ENCODE results near the gene CCDC116. TPM values are rescaled to one million over a fixed set of nuclear protein-coding genes. Genes with fewer than 3 reads are reported as not detected.

CCDC116 gene
- total RNA-seq, 6 donors from 2014 or later, result 0.26 to 4.2 (median 0.97) TPM; not detected in 2

DNA sequence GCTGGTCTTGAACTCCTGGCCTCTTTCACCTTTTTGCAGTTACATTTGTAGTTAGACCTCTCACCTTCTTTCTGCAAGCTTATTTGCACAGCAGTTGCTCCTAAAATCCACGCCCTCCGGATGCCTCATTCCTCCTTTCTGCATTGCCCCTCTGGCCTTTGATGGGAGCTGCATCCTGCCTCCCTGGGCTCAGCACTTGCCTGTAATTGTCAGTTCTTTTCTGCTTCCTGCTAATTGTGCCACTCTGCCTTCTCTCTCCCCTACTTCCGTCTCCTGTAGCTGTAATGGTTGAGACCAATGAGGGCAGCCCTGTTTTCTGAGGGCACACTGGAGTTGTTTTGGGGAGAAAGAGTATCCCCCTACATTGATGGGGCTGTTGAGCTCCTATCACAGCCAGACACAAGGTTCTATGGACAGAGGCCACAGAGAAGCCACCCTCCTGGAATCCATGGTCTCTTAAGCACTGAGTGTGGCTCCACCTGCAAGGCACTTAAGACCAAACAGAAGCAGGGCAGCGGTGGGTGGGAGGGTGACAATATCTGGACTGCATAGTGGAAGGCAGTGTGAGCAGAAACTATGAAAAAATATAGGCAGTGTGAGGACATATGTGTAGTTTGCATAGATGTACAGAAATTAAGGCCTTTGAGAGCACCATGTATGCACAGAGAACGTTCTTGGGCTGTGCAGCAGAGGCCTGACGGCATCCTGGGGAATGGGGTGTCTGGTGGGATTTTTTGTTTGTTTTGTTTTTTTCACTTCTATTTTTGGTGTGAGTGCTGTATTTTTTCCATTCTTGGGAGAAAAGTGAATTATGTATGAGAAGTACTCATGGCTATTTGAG lies 33.3 kb upstream of the CCDC116 start:
- 85% methylated on average over 6 of the region's 6 CpGs for WGBS, 2 donors
- H3K27ac ChIP-seq, result no peak overlapping the region
- TF ChIP-seq POLR2AphosphoS5 (IDR thresholded peaks at IDR 0.05), result no peak
- TF ChIP-seq, protein P1, sequence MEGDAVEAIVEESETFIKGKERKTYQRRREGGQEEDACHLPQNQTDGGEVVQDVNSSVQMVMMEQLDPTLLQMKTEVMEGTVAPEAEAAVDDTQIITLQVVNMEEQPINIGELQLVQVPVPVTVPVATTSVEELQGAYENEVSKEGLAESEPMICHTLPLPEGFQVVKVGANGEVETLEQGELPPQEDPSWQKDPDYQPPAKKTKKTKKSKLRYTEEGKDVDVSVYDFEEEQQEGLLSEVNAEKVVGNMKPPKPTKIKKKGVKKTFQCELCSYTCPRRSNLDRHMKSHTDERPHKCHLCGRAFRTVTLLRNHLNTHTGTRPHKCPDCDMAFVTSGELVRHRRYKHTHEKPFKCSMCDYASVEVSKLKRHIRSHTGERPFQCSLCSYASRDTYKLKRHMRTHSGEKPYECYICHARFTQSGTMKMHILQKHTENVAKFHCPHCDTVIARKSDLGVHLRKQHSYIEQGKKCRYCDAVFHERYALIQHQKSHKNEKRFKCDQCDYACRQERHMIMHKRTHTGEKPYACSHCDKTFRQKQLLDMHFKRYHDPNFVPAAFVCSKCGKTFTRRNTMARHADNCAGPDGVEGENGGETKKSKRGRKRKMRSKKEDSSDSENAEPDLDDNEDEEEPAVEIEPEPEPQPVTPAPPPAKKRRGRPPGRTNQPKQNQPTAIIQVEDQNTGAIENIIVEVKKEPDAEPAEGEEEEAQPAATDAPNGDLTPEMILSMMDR (IDR thresholded peaks at IDR 0.05), result no peak
- no peak for TF ChIP-seq EP300 (IDR thresholded peaks at IDR 0.05)
- TF ChIP-seq POLR2A (IDR thresholded peaks at IDR 0.05), result no peak
- H3K27me3 ChIP-seq, result no peaks in the 10 kb centered on the region
- peaks cover 6 to 29% (median 18%) of the 10 kb centered on the region in 4 donors for H3K36me3 ChIP-seq
- no peak for DNase-seq
- H3K9me3 ChIP-seq, result no peaks in the 10 kb centered on the region
- ATAC-seq (ENCODE audit: low FRiP score in 2 of 2), result no peak
- H3K4me3 ChIP-seq, result no peak overlapping the region
- peaks cover 0 to 6% (median 2%) of the 10 kb centered on the region in 4 donors for H3K4me1 ChIP-seq

DNA sequence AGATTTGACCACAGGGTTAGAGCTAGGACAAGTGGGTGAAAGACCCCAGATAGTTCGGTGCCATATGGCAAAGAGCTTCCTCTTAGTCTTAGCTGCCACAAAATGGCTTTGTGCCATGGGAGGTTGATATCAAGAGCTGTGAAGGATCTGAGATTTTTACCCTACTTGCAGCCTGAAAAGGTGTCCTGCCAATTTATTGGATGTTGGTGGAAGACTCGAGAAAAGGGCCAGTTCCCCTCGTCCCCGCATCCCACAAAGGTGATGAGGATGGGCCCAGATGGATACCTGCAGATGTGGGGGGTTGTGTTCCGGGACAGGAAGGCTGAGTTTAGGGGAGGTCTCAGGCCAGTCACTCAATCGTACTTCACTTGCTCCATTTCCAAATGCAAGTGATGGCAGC lies 30.0 kb upstream of the CCDC116 start:
- TF ChIP-seq POLR2AphosphoS5 (IDR thresholded peaks at IDR 0.05) (no peak), EP300 (IDR thresholded peaks at IDR 0.05) (no peak), POLR2A (IDR thresholded peaks at IDR 0.05) (no peak)
- TF ChIP-seq, protein P1 (IDR thresholded peaks at IDR 0.05), result no peak
- Histone ChIP-seq H3K9me3 (no peaks in the 10 kb centered on the region), H3K36me3 (no peaks in the 10 kb centered on the region), H3K27ac (no peak overlapping the region), H3K4me1 (peaks cover 3 to 17% (median 6%) of the 10 kb centered on the region in 4 donors), H3K27me3 (no peaks in the 10 kb centered on the region), H3K4me3 (no peak overlapping the region)
- WGBS, 2 donors, result 93 to 94% methylated on average over 6 of the region's 6 CpGs
- DNase-seq (no peak), ATAC-seq (ENCODE audit: low FRiP score in 2 of 2) (no peak)

DNA sequence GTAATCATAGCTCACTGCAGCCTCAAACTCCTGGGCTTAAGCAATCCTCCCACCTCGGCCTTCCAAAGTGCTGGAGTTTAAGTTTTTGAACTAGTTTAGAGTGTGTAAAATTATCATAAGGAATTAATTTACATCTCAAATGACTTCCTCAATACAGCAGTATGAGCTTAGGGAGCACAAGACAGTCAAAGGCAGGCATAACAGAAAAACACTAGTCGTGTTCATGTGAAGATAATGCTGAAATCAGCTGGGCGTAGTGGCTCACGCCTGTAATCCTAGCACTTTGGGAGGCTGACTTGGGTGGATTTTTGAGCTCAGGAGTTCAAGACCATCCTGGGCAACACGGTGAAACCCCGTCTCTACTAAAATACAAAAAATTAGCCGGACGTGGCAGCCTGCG lies 28.6 kb upstream of the CCDC116 start:
- Histone ChIP-seq H3K36me3 (no peaks in the 10 kb centered on the region), H3K27me3 (no peaks in the 10 kb centered on the region), H3K9me3 (no peaks in the 10 kb centered on the region), H3K27ac (no peak overlapping the region), H3K4me1 (peaks cover 1 to 17% (median 5%) of the 10 kb centered on the region in 4 donors), H3K4me3 (no peak overlapping the region)
- ATAC-seq (ENCODE audit: low FRiP score in 2 of 2) (no peak), DNase-seq (no peak)
- WGBS, 2 donors, result 93 to 95% methylated on average over 9 of the region's 9 CpGs
- TF ChIP-seq EP300 (IDR thresholded peaks at IDR 0.05) (no peak), POLR2AphosphoS5 (IDR thresholded peaks at IDR 0.05) (no peak), POLR2A (IDR thresholded peaks at IDR 0.05) (no peak)
- TF ChIP-seq, protein P1 (IDR thresholded peaks at IDR 0.05), result no peak

DNA sequence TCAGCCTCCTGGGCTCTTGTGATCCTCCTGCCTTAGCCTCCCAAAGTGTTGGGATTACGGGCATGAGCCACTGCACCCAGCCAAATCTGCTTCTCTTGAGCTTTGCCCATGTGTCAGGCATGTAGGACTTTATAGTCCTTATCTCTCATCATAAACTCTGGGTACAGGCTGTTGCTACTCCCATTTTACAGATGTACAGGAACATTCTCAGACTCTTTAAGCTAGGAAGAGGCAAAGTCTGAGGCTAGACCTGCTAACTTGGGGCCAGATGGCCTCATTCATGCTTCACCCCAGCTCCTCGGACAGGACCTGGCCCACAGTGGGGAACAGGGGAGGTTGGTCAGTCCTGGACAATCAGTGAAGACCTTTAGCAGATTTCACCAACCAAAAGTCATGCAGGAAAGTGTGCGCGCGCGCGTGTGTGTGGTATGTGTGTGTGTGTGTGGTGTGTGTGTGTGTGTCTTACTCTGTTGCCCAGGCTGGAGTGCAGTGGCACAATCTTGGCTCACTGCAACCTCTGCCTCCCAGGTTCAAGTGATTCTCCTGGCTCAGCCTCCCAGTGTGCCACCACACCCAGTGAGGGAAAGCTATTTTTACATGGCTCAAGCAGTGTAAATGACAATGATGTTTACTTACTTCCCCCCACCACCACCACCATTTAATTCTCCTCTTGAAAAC lies 26.5 kb upstream of the CCDC116 start:
- no peak for ATAC-seq (ENCODE audit: low FRiP score in 2 of 2)
- WGBS, 2 donors, result 85 to 97% methylated on average over 6 to 7 of the region's 7 CpGs
- no peak overlapping the region for H3K27ac ChIP-seq
- no peak for DNase-seq
- TF ChIP-seq, protein P1 (IDR thresholded peaks at IDR 0.05), result no peak
- TF ChIP-seq EP300 (IDR thresholded peaks at IDR 0.05), result no peak
- TF ChIP-seq POLR2AphosphoS5 (IDR thresholded peaks at IDR 0.05), result no peak
- TF ChIP-seq POLR2A (IDR thresholded peaks at IDR 0.05), result no peak
- no peak overlapping the region for H3K4me3 ChIP-seq
- H3K36me3 ChIP-seq, result peaks cover 0 to 5% (median 3%) of the 10 kb centered on the region in 4 donors
- H3K9me3 ChIP-seq, result no peaks in the 10 kb centered on the region
- H3K27me3 ChIP-seq, result no peaks in the 10 kb centered on the region
- peaks cover 0 to 17% (median 5%) of the 10 kb centered on the region in 4 donors for H3K4me1 ChIP-seq

Data from upper lobe of left lung (tissue), 6 donors.